Ascending aorta (tissue), 2 donors: ENCODE measurements around the gene NTRK1. TPM values are rescaled to one million over a fixed set of nuclear protein-coding genes. Genes with fewer than 3 reads are reported as not detected.

ENCODE experiments used
- DNase-seq, 2 donors: peaks; one replicate each; pipeline ENCODE4 v3.0.0-alpha.2; 2019; ENCODE audit warnings: low spot score in 2 of 2
- H3K27ac ChIP-seq, 2 donors: fragments of 200-600 bp; sonication (generic); one replicate each; pipeline ENCODE4 v1.5.1; 2016 to 2017; ENCODE audit warnings: mild to moderate bottlenecking in 1 of 2
- H3K27me3 ChIP-seq: fragments of 200-600 bp; sonication (generic); one replicate; pipeline ENCODE4 v1.5.1; 2017
- H3K36me3 ChIP-seq, 2 donors: fragments of 200-600 bp; sonication (generic); one replicate each; pipeline ENCODE4 v1.5.1; 2016
- H3K4me1 ChIP-seq, 2 donors: fragments of 200-600 bp; sonication (generic); one replicate each; pipeline ENCODE4 v1.5.1; 2016 to 2017; ENCODE audit warnings: mild to moderate bottlenecking in 1 of 2
- H3K4me3 ChIP-seq, 2 donors: fragments of 200-600 bp; sonication (generic); one replicate each; pipeline ENCODE4 v1.5.1; 2016 to 2017; ENCODE audit warnings: mild to moderate bottlenecking in 1 of 2
- H3K9me3 ChIP-seq, 2 donors: fragments of 200-600 bp; sonication (generic); one replicate each; pipeline ENCODE4 v1.5.1; 2016
- intact Hi-C: fragments of 100-400 bp; cut with DNase I; formaldehyde crosslinking; loops from one replicate; pipeline ENCODE4 v1.15.1; 2023
- total RNA-seq: library from RNA; depleted of rRNA; stranded (reverse); fragments of >200 nt; gene quantifications from one replicate; pipeline ENCODE4 v1.1.0, GENCODE V29; 2016
- TF ChIP-seq, protein P1 (sequence below), 3 experiments: fragments of 200-600 bp in 2 of 3; fragments of 450-650 bp in 1 of 3; sonication (generic) in 2 of 3; IDR thresholded peaks; one replicate each; pipeline ENCODE4 v1.5.1; 2016 to 2019; ENCODE audit warnings: antibody characterized with exemption in 3 of 3, mild to moderate bottlenecking in 1 of 3, moderate library complexity in 1 of 3

Gene NTRK1
- total RNA-seq, 1 donor from 2014 or later = not detected

DNA sequence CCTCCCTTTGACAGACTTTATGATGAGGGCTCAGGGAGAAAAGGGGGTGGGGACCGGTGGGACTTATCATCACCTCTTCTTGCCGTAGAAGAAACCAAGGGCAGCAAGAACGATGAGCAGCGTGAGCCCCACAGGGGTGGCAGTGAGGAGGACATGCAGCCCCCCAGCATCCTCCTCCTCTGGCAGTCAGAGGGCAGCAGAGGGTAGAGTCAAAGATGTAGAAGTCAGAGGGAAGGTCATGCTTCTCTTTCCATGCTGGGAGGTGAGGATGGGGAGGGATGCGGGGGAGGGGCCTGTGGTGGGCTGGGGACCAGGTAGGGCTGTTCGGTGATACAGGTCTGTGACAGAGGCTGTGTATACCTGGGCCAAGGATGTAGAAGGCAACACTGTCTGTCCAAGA is 16.6 kb upstream of the NTRK1 start:
- H3K27me3 ChIP-seq = peaks cover 9% of the 10 kb centered on the region
- intact Hi-C loops = no loop called here
- TF ChIP-seq, protein P1, sequence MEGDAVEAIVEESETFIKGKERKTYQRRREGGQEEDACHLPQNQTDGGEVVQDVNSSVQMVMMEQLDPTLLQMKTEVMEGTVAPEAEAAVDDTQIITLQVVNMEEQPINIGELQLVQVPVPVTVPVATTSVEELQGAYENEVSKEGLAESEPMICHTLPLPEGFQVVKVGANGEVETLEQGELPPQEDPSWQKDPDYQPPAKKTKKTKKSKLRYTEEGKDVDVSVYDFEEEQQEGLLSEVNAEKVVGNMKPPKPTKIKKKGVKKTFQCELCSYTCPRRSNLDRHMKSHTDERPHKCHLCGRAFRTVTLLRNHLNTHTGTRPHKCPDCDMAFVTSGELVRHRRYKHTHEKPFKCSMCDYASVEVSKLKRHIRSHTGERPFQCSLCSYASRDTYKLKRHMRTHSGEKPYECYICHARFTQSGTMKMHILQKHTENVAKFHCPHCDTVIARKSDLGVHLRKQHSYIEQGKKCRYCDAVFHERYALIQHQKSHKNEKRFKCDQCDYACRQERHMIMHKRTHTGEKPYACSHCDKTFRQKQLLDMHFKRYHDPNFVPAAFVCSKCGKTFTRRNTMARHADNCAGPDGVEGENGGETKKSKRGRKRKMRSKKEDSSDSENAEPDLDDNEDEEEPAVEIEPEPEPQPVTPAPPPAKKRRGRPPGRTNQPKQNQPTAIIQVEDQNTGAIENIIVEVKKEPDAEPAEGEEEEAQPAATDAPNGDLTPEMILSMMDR (IDR thresholded peaks at IDR 0.05) = no peak

DNA sequence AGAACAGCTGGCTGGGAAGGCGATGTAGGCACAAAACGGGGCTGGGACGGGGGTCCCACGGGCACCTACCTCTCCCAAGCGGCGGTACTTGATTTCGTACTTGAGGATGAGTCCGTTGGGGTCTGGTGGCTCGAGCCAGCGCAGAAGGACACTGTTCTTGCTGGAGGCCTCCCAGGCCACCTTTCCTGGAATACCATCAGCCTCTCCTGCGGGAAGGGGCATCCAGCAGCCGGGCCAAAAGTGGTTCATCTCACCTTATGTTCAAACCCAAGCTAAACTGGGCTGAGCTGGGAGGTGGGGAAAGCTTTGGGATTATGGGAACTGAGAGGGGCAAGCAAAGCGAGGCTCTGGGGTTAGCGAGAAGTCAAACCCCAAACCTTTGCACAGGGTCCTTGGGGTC is 16.0 kb upstream of the NTRK1 start:
- no peaks in the 10 kb centered on the region for H3K36me3 ChIP-seq
- TF ChIP-seq, protein P1 (IDR thresholded peaks at IDR 0.05) = no peak
- H3K27me3 ChIP-seq = peaks cover 9% of the 10 kb centered on the region
- no peaks in the 10 kb centered on the region for H3K4me1 ChIP-seq
- H3K27ac ChIP-seq = no peak overlapping the region
- intact Hi-C loops = no loop called here
- no peak for DNase-seq
- no peak overlapping the region for H3K4me3 ChIP-seq
- H3K9me3 ChIP-seq = no peaks in the 10 kb centered on the region

More for the DNA sequence above, 16.6 kb upstream of the NTRK1 start:
- no peaks in the 10 kb centered on the region for H3K4me1 ChIP-seq
- no peaks in the 10 kb centered on the region for H3K36me3 ChIP-seq
- DNase-seq = no peak
- no peak overlapping the region for H3K27ac ChIP-seq
- H3K4me3 ChIP-seq = no peak overlapping the region
- H3K9me3 ChIP-seq = no peaks in the 10 kb centered on the region

DNA sequence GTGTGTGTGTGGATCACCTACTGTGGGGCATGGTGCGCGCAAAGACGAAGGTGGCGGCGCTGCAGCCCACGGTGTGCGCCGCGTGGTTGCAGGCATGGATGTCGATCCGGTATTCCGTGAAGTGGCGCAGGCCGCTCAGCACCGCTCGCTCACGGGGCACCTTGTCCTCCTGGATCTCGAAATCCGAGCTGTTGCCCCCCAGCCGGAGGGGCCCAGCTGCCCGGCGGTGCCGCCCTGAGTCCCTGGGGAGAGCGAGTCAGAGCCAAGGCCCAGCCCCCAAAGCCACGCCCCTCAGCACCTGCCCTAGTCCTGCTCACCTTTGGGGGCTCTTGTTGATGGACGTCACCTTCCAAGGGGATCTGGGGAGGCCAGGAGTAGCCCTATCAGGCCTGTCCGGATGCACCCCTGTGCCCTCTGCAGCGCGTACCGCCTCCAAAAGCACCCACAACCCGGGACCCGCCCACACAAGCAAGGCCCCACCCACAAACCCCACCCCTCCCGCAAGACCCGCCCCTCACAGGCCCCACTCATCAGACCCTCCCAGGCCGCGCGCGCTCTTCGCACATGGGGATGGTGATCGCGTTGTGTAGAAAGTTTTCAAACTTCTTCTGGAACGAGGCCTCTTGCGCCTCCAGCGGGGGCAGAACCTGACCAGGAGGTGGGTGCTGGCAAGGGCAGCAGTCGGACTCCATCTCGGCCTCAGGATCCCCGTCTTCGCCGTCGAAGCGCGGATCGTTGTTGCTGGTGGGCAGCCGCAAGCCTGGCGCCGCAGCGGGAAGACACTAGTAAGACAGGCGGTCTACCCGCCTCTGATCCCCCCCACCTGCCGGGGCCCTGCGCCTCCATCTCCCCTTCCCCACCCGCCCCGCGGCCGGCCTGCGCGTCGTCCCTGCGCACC is 15.4 kb upstream of the NTRK1 start:
- Histone ChIP-seq H3K9me3 (no peaks in the 10 kb centered on the region), H3K4me3 (no peak overlapping the region), H3K36me3 (no peaks in the 10 kb centered on the region), H3K4me1 (no peaks in the 10 kb centered on the region), H3K27me3 (peaks cover 9% of the 10 kb centered on the region), H3K27ac (no peak overlapping the region)
- TF ChIP-seq, protein P1 (IDR thresholded peaks at IDR 0.05) = no peak
- intact Hi-C loops = no loop called here
- DNase-seq = no peak

DNA sequence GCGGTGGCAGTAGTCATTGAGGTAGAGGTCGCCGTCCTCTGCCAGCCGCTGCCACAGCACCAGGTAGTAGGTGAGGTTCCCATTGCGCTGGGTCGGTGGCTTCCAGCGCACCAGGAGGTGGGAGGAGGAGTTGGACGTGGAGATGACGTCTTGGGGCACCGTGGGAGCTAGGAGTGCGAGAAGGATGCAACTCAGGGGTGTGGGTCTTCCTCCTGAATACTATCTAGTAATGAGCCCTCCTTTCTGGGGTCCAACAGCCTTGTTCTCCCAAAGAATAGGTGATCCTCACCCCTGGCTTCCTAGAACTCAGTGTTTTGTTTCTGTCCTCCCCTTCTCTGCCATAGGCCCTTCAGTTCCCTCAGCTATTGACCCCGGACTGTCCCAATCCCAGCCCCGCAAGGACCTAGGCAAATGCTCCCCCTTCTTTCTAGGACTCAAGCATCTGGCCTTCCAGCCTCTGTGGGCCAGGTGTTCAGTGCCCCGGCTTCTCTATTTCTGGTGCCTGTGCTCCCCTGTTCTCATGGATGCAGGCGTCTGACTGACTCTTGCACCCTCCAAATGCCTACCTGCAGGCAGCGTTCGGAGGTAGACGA is 14.6 kb upstream of the NTRK1 start:
- Histone ChIP-seq H3K27ac (no peak overlapping the region), H3K4me1 (no peaks in the 10 kb centered on the region), H3K27me3 (peaks cover 9% of the 10 kb centered on the region), H3K4me3 (no peak overlapping the region), H3K9me3 (no peaks in the 10 kb centered on the region), H3K36me3 (no peaks in the 10 kb centered on the region)
- DNase-seq = no peak
- TF ChIP-seq, protein P1 (IDR thresholded peaks at IDR 0.05) = no peak
- intact Hi-C loops = no loop called here

DNA sequence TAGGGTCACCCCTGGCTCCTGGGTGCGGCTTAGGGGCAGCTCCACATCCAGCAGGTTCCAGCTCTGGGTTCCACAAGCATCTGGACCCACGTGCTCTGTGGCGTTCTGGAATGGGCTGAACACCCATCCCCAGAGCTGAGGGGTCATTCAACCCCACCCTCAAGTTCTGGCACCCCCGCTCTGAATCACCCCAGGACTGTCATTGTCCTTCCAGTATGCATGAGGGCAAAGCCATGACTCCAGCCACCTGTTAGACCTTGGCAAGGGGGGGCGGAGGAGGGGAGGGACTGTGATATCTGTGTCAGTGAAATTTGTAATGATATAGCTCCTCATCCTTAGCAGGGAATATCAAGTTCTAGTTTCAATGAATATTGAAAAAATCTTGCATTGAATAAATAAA is 14.0 kb upstream of the NTRK1 start:
- intact Hi-C loops = no loop called here
- Histone ChIP-seq H3K27me3 (peaks cover 9% of the 10 kb centered on the region), H3K4me1 (no peaks in the 10 kb centered on the region), H3K27ac (no peak overlapping the region), H3K4me3 (no peak overlapping the region), H3K36me3 (no peaks in the 10 kb centered on the region), H3K9me3 (no peaks in the 10 kb centered on the region)
- no peak for DNase-seq
- TF ChIP-seq, protein P1 (IDR thresholded peaks at IDR 0.05) = no peak
